Subcutaneous adipose tissue (tissue), 4 donors: ENCODE results near the gene RGL2. TPM values are rescaled to one million over a fixed set of nuclear protein-coding genes. Genes with fewer than 3 reads are reported as not detected.

Experiments used
- total RNA-seq, 4 donors: library from RNA; depleted of rRNA; stranded (reverse); fragments of >200 nt; gene quantifications; one replicate each; pipeline ENCODE4 v1.1.0, GENCODE V29; 2016
- TF ChIP-seq, protein P1 (sequence below): fragments of 450-650 bp; IDR thresholded peaks from one replicate; pipeline ENCODE4 v1.5.1; 2016; ENCODE audit warnings: low read depth, mild to moderate bottlenecking, control low read depth, antibody characterized with exemption, moderate library complexity

Gene RGL2
- total RNA-seq, 4 donors from 2014 or later, result 16.0 to 45.8 (median 42.5) TPM

DNA sequence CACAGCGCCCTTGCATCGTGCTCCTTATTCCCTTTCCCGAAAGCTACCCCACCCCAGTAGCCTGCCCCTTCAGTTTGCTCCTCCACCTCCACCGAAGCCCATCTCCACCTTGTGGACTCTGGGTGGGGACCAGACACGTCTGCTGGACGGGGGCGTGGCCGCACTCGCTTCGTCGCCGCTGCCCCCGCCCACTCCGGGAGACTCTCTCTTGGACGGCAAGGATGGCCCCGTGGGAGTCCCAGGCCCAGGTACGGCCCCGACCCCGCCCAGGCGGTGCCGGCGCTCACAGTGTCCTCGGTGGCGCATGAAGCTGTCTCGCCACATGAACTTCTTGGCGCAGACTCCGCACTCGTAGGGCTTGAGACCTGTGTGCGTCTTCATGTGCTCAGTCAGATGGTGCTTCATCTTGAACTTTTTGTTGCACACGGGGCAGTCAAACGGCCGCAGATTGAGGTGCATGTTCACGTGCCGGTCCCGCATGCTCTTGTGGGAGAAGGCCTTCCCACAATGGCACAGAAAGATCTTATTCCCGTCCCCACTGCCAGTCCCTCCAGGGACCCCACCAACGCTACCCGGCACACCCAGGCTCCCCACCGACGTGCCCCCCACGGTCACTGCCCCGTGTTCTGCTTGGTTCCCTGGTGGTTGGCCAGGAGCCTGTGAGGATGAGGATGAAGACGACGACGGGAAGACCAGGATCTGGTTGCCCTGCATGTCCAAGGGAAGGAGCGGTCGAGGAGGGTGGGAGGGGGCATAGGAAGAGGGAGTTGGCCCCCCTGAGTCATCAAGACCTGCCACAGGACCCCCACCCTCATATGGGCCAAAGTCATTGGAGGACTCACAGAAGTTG lies 16.4 kb upstream of the RGL2 start:
- TF ChIP-seq, protein P1, sequence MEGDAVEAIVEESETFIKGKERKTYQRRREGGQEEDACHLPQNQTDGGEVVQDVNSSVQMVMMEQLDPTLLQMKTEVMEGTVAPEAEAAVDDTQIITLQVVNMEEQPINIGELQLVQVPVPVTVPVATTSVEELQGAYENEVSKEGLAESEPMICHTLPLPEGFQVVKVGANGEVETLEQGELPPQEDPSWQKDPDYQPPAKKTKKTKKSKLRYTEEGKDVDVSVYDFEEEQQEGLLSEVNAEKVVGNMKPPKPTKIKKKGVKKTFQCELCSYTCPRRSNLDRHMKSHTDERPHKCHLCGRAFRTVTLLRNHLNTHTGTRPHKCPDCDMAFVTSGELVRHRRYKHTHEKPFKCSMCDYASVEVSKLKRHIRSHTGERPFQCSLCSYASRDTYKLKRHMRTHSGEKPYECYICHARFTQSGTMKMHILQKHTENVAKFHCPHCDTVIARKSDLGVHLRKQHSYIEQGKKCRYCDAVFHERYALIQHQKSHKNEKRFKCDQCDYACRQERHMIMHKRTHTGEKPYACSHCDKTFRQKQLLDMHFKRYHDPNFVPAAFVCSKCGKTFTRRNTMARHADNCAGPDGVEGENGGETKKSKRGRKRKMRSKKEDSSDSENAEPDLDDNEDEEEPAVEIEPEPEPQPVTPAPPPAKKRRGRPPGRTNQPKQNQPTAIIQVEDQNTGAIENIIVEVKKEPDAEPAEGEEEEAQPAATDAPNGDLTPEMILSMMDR, result no peak

DNA sequence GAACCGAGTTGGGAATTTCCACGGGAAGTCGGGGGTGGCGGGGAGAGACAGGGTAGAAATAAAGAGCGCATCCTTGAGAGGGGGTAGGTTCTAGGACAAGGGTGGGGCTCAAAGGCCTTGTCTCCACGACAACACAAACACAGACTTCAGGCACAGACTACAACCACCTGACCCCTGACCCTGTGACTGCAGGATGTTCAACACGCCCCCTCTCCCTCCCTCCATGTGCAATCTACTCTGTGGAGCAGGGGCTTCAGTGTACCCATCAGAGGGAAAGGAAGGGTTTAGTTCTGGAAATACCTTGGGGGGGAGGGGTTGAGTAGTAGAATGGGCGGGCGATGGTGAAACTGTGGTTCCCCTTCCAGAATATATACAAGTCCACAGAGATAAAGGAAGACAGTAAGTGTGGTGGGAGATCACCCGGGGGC lies 15.8 kb upstream of the RGL2 start:
- TF ChIP-seq, protein P1, result no peak

DNA sequence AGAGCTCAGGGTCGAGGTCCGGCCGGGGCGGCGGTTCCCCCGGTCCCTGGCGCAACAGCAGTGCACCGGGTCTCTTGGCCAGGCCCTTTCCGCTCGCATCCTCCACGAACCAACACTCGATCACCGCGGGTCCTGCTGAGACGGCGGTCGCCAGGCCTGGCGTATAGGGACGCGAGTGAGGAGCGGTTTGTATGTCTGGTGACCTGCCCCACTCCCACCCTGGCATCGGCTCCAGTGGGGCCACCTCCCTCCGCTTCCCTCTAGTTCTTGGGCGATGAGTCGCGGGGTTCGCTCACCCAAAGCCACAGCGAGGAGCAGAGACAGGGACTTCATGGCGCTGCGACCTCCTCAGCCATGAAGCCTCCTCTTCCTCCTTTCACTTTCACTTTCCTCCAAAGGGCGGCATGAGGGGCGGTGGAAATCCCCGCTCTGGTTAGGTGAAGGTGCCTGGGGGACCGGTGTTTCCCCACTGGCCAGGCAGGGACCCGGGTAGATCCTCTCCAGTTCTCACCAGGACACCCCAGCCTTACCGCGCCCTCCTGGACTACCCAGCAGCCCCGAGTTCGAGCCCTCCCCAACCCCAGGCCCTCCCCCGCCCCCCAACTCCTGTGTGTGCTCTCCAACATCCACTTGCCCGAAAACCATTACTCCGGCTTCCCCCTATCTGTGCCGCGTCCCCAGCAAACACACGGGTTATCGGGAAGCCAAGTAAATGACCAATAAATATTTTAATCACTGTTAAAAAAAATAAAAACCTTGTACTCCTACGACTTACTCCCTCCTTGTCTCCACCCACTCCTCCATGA lies 15.2 kb upstream of the RGL2 start, which contains the start of gene TAPBP:
Gene TAPBP, minus strand, starts transcription at position 370 of the 806 bp plus-strand sequence. Its CDS starts 37 bp downstream, at position 333.
- TF ChIP-seq, protein P1, result no peak

DNA sequence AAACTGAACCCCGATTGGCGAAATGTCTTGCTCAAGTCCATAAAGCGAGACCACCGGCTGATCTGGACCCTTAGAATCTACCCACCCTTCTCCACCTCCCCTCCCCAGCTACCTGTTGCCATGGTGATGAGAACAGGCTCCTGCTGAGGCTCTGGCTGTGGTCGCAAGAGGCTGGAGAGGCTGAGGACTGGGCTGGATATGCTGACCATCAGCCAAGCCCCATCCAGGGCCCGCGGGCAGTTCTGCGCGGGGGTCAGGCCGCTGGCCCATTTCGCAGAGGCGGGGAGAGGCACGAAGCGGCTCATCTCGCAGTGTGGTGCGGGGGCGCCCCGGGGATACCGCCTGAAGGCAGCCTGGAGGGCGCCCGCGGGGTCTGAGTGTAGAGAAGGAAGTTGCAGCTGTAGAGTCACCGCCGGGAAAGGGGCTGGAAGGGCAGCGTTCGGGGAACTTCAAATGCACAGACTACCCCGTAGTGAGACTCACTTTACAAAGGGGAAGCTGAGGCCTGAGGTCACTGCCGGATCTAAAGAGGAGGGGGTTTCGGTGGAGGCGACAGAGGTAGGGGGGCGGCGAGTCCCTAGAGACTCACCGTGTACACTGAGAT lies 14.5 kb upstream of the RGL2 start:
- TF ChIP-seq, protein P1, result no peak

- TF ChIP-seq, protein P1, result no peak
Observed at GRCh38 chr6:33312361-33313104, 13.8 kb upstream of the RGL2 start.

DNA sequence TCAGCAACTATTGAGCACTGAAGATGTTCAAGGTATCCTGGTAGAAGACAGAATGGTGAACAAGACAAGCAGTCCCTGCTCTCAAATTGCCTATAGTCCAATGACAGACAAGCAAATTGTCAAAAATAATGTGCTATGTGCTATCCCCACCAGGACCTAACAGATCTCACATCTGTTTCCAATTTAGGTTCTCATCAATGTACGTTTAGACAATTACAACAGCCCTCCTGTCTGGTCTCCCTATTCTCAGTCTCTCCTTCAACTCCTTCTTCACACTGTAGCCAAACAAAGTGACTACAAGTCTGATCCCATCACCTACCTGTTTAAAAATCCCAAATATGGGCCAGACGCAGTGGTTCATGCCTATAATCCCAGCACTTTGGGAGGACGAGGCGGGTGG lies 7.6 kb upstream of the RGL2 start:
- TF ChIP-seq, protein P1, result no peak
